H9 (cell line): ENCODE measurements around the gene CYP27C1. TPM values are rescaled to one million over a fixed set of nuclear protein-coding genes. Genes with fewer than 3 reads are reported as not detected.

Experiments used
- DNase-seq: peaks from one replicate; pipeline ENCODE4 v3.0.0-alpha.2; 2017
- H2AFZ ChIP-seq: one replicate; pipeline ENCODE4 v1.6.1; 2013; ENCODE audit warnings: mild to moderate bottlenecking, low read length, control low read depth, moderate library complexity
- H2AK5ac ChIP-seq: 2 replicates; pipeline ENCODE4 v1.6.1; 2013; ENCODE audit warnings: low read length, control low read depth, mixed read lengths; ENCODE audit not compliant: insufficient read length
- H2BK120ac ChIP-seq: one replicate; pipeline ENCODE4 v1.6.1; 2013; ENCODE audit warnings: low read depth, mild to moderate bottlenecking, low read length, control low read depth, inconsistent platforms; ENCODE audit not compliant: poor library complexity, severe bottlenecking
- H2BK12ac ChIP-seq: 2 replicates; pipeline ENCODE4 v1.6.1; 2013; ENCODE audit warnings: low read length, control low read depth, mixed read lengths, low read depth; ENCODE audit not compliant: insufficient read length
- H2BK15ac ChIP-seq: 2 replicates; pipeline ENCODE4 v1.6.1; 2013; ENCODE audit warnings: low read depth, low read length, control low read depth
- H2BK20ac ChIP-seq: one replicate; pipeline ENCODE4 v1.6.1; 2013; ENCODE audit warnings: low read depth, mild to moderate bottlenecking, low read length, control low read depth, inconsistent platforms; ENCODE audit not compliant: poor library complexity, severe bottlenecking
- H2BK5ac ChIP-seq: 2 replicates; pipeline ENCODE4 v1.6.1; 2013; ENCODE audit warnings: low read length, control low read depth, mixed read lengths; ENCODE audit not compliant: insufficient read length
- H3K14ac ChIP-seq: 2 replicates; pipeline ENCODE4 v1.6.1; 2013; ENCODE audit warnings: low read length, control low read depth; ENCODE audit not compliant: insufficient read depth
- H3K18ac ChIP-seq: 2 replicates; pipeline ENCODE4 v1.6.1; 2013; ENCODE audit warnings: low read depth, mild to moderate bottlenecking, mixed read lengths, low read length, control low read depth; ENCODE audit not compliant: insufficient read length
- H3K23ac ChIP-seq: 2 replicates; pipeline ENCODE4 v1.6.1; 2013; ENCODE audit warnings: low read length, control low read depth, mixed read lengths, low read depth; ENCODE audit not compliant: insufficient read length
- H3K23me2 ChIP-seq: 2 replicates; pipeline ENCODE4 v1.6.1; 2013; ENCODE audit warnings: low read depth, mild to moderate bottlenecking, mixed read lengths, low read length, control low read depth; ENCODE audit not compliant: insufficient read length, poor library complexity, severe bottlenecking
- H3K27ac ChIP-seq: 2 replicates; pipeline ENCODE4 v1.5.1; 2013; ENCODE audit warnings: low read length, control low read depth, mixed read lengths, low read depth; ENCODE audit not compliant: insufficient read length
- H3K27me3 ChIP-seq: 2 replicates; pipeline ENCODE4 v1.6.1; 2013; ENCODE audit warnings: low read length, control low read depth, inconsistent platforms; ENCODE audit not compliant: insufficient read depth
- H3K4ac ChIP-seq: 2 replicates; pipeline ENCODE4 v1.6.1; 2013; ENCODE audit warnings: low read depth, mild to moderate bottlenecking, control low read depth, inconsistent platforms, low read length, moderate library complexity
- H3K4me1 ChIP-seq: 2 replicates; pipeline ENCODE4 v1.6.1; 2013; ENCODE audit warnings: low read length, control low read depth, inconsistent platforms; ENCODE audit not compliant: insufficient read depth
- H3K4me2 ChIP-seq: 2 replicates; pipeline ENCODE4 v1.6.1; 2013; ENCODE audit warnings: low read length, control low read depth, mixed read lengths; ENCODE audit not compliant: insufficient read length, insufficient read depth
- H3K56ac ChIP-seq: 2 replicates; pipeline ENCODE4 v1.6.1; 2013; ENCODE audit warnings: low read depth, mild to moderate bottlenecking, mixed read lengths, low read length, control low read depth; ENCODE audit not compliant: insufficient read length
- H3K79me1 ChIP-seq: 2 replicates; pipeline ENCODE4 v1.6.1; 2013; ENCODE audit warnings: low read depth, mild to moderate bottlenecking, moderate library complexity, low read length, control low read depth, inconsistent platforms; ENCODE audit not compliant: insufficient read depth, poor library complexity, severe bottlenecking
- H3K79me2 ChIP-seq: 2 replicates; pipeline ENCODE4 v1.6.1; 2013; ENCODE audit warnings: low read length, control low read depth, inconsistent platforms; ENCODE audit not compliant: insufficient read depth
- H3K9ac ChIP-seq: 2 replicates; pipeline ENCODE4 v1.6.1; 2013; ENCODE audit warnings: low read length, control low read depth, mixed read lengths; ENCODE audit not compliant: insufficient read length; ENCODE audit errors: extremely low read depth
- H3K9me3 ChIP-seq: one replicate; pipeline ENCODE4 v1.6.1; 2013; ENCODE audit warnings: low read depth, low read length, inconsistent platforms; ENCODE audit not compliant: control insufficient read depth
- H3T11ph ChIP-seq: one replicate; pipeline ENCODE4 v1.6.1; 2013; ENCODE audit warnings: mild to moderate bottlenecking, low read length, control low read depth, inconsistent platforms
- H4K20me1 ChIP-seq: one replicate; pipeline ENCODE4 v1.6.1; 2013; ENCODE audit not compliant: control insufficient read depth, insufficient read length, insufficient read depth
- H4K5ac ChIP-seq: 2 replicates; pipeline ENCODE4 v1.6.1; 2013; ENCODE audit warnings: low read depth, mild to moderate bottlenecking, mixed read lengths, low read length, control low read depth; ENCODE audit not compliant: insufficient read length
- H4K8ac ChIP-seq: replicated peaks from 2 replicates; pipeline ENCODE4 v1.6.1; 2013; ENCODE audit warnings: low read length, control low read depth, mixed read lengths, low read depth; ENCODE audit not compliant: insufficient read length
- H4K91ac ChIP-seq: 2 replicates; pipeline ENCODE4 v1.6.1; 2013; ENCODE audit warnings: low read depth, mild to moderate bottlenecking, moderate library complexity, mixed read lengths, low read length, control low read depth; ENCODE audit not compliant: insufficient read length
- H3K27ac Mint-ChIP-seq, 3 experiments: 2 replicates in 2 of 3; 3 replicates in 1 of 3; pipeline ENCODE4 v1.8.0; 2020 to 2021; ENCODE audit warnings: mixed read lengths in 3 of 3, mild to moderate bottlenecking in 1 of 3, moderate library complexity in 1 of 3
- H3K27me3 Mint-ChIP-seq: 2 replicates; pipeline ENCODE4 v1.8.0; 2021; ENCODE audit warnings: low read depth, mild to moderate bottlenecking, moderate library complexity, mixed read lengths
- H3K36me3 Mint-ChIP-seq, 3 experiments: 2 replicates in 2 of 3; 3 replicates in 1 of 3; pipeline ENCODE4 v1.8.0; 2020 to 2021; ENCODE audit warnings: low read depth in 3 of 3, mixed read lengths in 3 of 3; ENCODE audit not compliant: insufficient read depth in 1 of 3
- H3K4me1 Mint-ChIP-seq, 2 experiments: 2 replicates each; pipeline ENCODE4 v1.8.0; 2020; ENCODE audit warnings: mixed read lengths in 2 of 2
- H3K4me3 Mint-ChIP-seq, 2 experiments: 2 replicates in 1 of 2; 3 replicates in 1 of 2; pipeline ENCODE4 v1.8.0; 2020 to 2021; ENCODE audit warnings: mild to moderate bottlenecking in 2 of 2, mixed read lengths in 2 of 2, moderate library complexity in 1 of 2
- H3K9me3 Mint-ChIP-seq, 2 experiments: 2 replicates in 1 of 2; 3 replicates in 1 of 2; pipeline ENCODE4 v1.8.0; 2020; ENCODE audit warnings: mild to moderate bottlenecking in 2 of 2, mixed read lengths in 2 of 2, moderate library complexity in 1 of 2
- WGBS: extraction: QIAGEN DNeasy Blood & Tissue Kit; methylation state at CpG from one replicate; pipeline ENCODE4 v1.1.7; 2013; ENCODE audit warnings: missing lambda C conversion rate, low lambda C conversion rate, mixed read lengths; ENCODE audit not compliant: insufficient read length; ENCODE audit errors: extremely low coverage; 5-methylcytosine and 5-hydroxymethylcytosine counted together
- total RNA-seq: library from RNA; stranded (reverse); gene quantifications from 2 replicates; pipeline ENCODE4 v1.2.1, GENCODE V29; 2021
- TF ChIP-seq, protein P1 (sequence below): fragments of 200-600 bp; sonication (generic); conservative IDR thresholded peaks from 3 replicates; pipeline ENCODE4 v1.8.0; 2021; ENCODE audit warnings: antibody characterized with exemption, mild to moderate bottlenecking

CYP27C1 gene
- total RNA-seq, 1 experiment from 2014 or later: 2.3 TPM

DNA sequence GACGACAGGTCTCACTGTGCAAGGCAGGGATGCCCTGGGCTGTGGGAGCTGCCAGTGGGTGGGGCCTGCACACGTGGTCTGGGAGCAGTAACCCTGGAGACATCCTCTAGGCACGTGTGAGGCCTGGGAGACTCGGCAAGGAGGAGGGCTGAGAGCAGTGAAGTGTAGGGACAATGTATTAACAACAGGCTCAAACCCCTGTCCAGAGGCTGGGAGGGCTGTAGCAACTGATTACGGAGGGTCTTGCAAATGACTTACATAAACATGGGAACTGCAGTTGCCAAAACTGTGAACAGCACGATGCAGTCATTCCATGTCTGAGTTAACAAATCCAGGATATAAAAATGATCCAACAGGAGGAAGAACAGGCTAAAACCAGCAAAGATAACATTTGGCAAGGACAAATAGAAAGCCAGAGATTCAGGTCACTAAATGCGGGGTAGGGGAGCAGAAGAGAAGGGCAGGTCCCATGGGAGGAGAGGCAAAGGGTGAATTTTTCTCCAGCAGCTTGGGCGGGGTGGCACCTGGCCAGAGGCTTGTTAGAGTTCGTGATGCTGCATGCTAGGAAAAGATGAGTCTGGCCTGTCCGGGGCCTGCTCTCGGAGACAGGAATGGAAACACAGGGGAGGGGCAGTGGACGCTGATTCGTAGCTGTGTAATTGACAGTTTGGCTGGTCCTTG, 44.9 kb downstream of the CYP27C1 start:
- no peak overlapping the region for H2BK12ac ChIP-seq
- no peaks in the 10 kb centered on the region for H4K20me1 ChIP-seq
- no peaks in the 10 kb centered on the region for H3K79me1 ChIP-seq
- no CpG with 5 or more reads among the region's 13 CpGs for WGBS
- H3K79me2 ChIP-seq: no peaks in the 10 kb centered on the region
- no peak overlapping the region for H2AFZ ChIP-seq
- H3T11ph ChIP-seq: no peak overlapping the region
- H3K23ac ChIP-seq: no peak overlapping the region
- DNase-seq: no peak
- H3K9me3 Mint-ChIP-seq: peaks cover 12 to 14% of the 10 kb centered on the region in 2 experiments; a peak in 4 of 5 replicates
- no peak overlapping the region for H3K18ac ChIP-seq
- H4K8ac ChIP-seq: no peak overlapping the region
- peaks cover 0 to 5% (median 4%) of the 10 kb centered on the region in 3 experiments; a peak in 4 of 7 replicates for H3K36me3 Mint-ChIP-seq
- TF ChIP-seq, protein P1, sequence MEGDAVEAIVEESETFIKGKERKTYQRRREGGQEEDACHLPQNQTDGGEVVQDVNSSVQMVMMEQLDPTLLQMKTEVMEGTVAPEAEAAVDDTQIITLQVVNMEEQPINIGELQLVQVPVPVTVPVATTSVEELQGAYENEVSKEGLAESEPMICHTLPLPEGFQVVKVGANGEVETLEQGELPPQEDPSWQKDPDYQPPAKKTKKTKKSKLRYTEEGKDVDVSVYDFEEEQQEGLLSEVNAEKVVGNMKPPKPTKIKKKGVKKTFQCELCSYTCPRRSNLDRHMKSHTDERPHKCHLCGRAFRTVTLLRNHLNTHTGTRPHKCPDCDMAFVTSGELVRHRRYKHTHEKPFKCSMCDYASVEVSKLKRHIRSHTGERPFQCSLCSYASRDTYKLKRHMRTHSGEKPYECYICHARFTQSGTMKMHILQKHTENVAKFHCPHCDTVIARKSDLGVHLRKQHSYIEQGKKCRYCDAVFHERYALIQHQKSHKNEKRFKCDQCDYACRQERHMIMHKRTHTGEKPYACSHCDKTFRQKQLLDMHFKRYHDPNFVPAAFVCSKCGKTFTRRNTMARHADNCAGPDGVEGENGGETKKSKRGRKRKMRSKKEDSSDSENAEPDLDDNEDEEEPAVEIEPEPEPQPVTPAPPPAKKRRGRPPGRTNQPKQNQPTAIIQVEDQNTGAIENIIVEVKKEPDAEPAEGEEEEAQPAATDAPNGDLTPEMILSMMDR: no peak
- H3K27ac Mint-ChIP-seq: no peak overlapping the region
- no peak overlapping the region for H2AK5ac ChIP-seq
- peaks cover 14% of the 10 kb centered on the region for H3K27me3 Mint-ChIP-seq
- H3K4me2 ChIP-seq: no peak overlapping the region
- peaks cover 2% of the 10 kb centered on the region; the same call in 1 of the 2 replicates for H3K4me1 ChIP-seq
- H3K23me2 ChIP-seq: no peaks in the 10 kb centered on the region
- no peak overlapping the region for H4K91ac ChIP-seq
- H3K56ac ChIP-seq: no peak overlapping the region
- no peak overlapping the region for H3K4me3 Mint-ChIP-seq
- H3K27ac ChIP-seq: no peak overlapping the region
- H3K14ac ChIP-seq: no peak overlapping the region
- no peak overlapping the region for H2BK120ac ChIP-seq
- no peaks in the 10 kb centered on the region for H3K9me3 ChIP-seq
- no peak overlapping the region for H2BK5ac ChIP-seq
- H3K27me3 ChIP-seq: no peaks in the 10 kb centered on the region
- H3K4ac ChIP-seq: no peak overlapping the region
- H2BK20ac ChIP-seq: no peak overlapping the region
- H2BK15ac ChIP-seq: no peak overlapping the region
- H4K5ac ChIP-seq: no peak overlapping the region
- peaks cover 11 to 13% of the 10 kb centered on the region in 2 experiments for H3K4me1 Mint-ChIP-seq
- no peak overlapping the region for H3K9ac ChIP-seq
